ENCODE results near the gene CNTNAP5.

- no peak for TF ChIP-seq CTCF (conservative IDR thresholded peaks at IDR 0.05 in 1 of 2, IDR thresholded peaks at IDR 0.05 in 1 of 2; ENCODE audit: extremely low read depth in 1 of 2, insufficient read depth in 1 of 2, low read depth in 1 of 2, low read length in 2 of 2)
- no peak for TF ChIP-seq EZH2 (IDR thresholded peaks at IDR 0.05; ENCODE audit: borderline replicate concordance, low read length)
Measured at GRCh38 chr2:124261456-124261855, 236.4 kb downstream of the CNTNAP5 start.

Data from mammary epithelial cell (primary cell).